Peyer's patch (tissue), 4 donors: ENCODE measurements around the gene AUNIP. TPM values are rescaled to one million over a fixed set of nuclear protein-coding genes. Genes with fewer than 3 reads are reported as not detected.

Experiments
- DNase-seq, 3 donors: peaks; one replicate each; pipeline ENCODE4 v3.0.0-alpha.2; 2017 to 2019
- H3K27ac ChIP-seq, 4 donors: fragments of 200-600 bp; sonication (generic); one replicate each; pipeline ENCODE4 v1.5.1; 2016 to 2019
- H3K27me3 ChIP-seq, 2 donors: fragments of 200-600 bp; sonication (generic); one replicate each; pipeline ENCODE4 v1.5.1; 2019
- H3K36me3 ChIP-seq, 3 donors: fragments of 200-600 bp; sonication (generic); one replicate each; pipeline ENCODE4 v1.5.1; 2016 to 2019
- H3K4me1 ChIP-seq, 4 donors: fragments of 200-600 bp; sonication (generic); one replicate each; pipeline ENCODE4 v1.5.1; 2016 to 2019
- H3K4me3 ChIP-seq, 4 donors: fragments of 200-600 bp; sonication (generic); 1 replicate in 3 of 4; 2 replicates in 1 of 4; pipeline ENCODE4 v1.5.1; 2016 to 2019; ENCODE audit warnings: mild to moderate bottlenecking in 1 of 4
- H3K9me3 ChIP-seq, 4 donors: fragments of 200-600 bp; sonication (generic); one replicate each; pipeline ENCODE4 v1.5.1; 2016 to 2019; ENCODE audit warnings: mild to moderate bottlenecking in 1 of 4
- POLR2A ChIP-seq, 2 donors: fragments of 450-650 bp; IDR thresholded peaks; one replicate each; pipeline ENCODE4 v1.5.1; 2017; ENCODE audit warnings: antibody characterized with exemption in 2 of 2, mild to moderate bottlenecking in 2 of 2, moderate library complexity in 2 of 2
- total RNA-seq, 4 donors: library from RNA; depleted of rRNA; stranded (reverse); fragments of >200 nt; gene quantifications; one replicate each; pipeline ENCODE4 v1.1.0, GENCODE V29; 2016
- TF ChIP-seq, protein P1 (sequence below), 6 experiments: fragments of 450-650 bp in 4 of 6; fragments of 200-600 bp in 2 of 6; sonication (generic) in 1 of 6; IDR thresholded peaks; one replicate each; pipeline ENCODE4 v1.5.1; 2017 to 2019; ENCODE audit warnings: antibody characterized with exemption in 6 of 6, mild to moderate bottlenecking in 3 of 6, moderate library complexity in 1 of 6

The AUNIP gene
- total RNA-seq, 4 donors from 2014 or later: 0.95 to 1.6 TPM; not detected in 2

DNA sequence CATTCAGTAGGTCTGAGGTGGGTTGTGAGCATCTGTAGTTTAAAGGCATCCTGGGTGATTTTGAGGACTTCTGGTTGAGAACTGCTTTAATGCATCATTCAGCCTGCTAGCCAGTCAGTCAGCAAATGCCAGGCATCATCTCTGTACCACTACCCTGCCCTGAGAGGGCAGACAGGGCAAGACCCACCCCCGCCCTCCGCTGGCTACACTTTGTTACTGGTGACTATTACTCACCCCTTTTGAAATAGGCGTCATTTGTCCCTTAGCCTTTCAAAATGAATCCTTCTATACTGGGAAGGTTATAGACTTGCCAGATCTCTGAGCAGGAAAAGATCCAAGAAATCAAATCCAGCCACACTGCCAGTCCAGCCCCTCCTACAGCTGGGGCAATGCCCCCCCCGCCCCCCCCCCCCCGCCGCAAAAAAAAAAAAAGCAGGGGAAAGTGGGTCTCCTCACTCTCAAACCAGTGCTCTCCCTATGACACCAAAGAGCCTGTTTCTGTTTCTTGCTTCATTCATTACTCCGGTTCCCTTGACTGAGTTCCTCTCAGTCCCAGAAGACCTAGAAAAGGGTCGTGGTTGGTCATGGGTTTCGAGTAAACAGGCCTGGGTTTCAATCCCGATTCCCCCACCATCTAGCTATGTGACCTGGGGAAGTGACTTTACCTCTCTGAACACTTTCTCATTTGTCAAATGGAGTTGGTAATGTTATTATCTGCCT is 54.9 kb downstream of the AUNIP start:
- no peak overlapping the region for H3K4me3 ChIP-seq
- no peaks in the 10 kb centered on the region for H3K9me3 ChIP-seq
- DNase-seq: no peak
- H3K27ac ChIP-seq: no peak overlapping the region
- H3K4me1 ChIP-seq: peaks cover 0 to 33% (median 16%) of the 10 kb centered on the region in 4 donors
- H3K36me3 ChIP-seq: peaks cover 0 to 17% (median 0%) of the 10 kb centered on the region in 3 donors
- TF ChIP-seq POLR2A (IDR thresholded peaks at IDR 0.05): no peak
- TF ChIP-seq, protein P1, sequence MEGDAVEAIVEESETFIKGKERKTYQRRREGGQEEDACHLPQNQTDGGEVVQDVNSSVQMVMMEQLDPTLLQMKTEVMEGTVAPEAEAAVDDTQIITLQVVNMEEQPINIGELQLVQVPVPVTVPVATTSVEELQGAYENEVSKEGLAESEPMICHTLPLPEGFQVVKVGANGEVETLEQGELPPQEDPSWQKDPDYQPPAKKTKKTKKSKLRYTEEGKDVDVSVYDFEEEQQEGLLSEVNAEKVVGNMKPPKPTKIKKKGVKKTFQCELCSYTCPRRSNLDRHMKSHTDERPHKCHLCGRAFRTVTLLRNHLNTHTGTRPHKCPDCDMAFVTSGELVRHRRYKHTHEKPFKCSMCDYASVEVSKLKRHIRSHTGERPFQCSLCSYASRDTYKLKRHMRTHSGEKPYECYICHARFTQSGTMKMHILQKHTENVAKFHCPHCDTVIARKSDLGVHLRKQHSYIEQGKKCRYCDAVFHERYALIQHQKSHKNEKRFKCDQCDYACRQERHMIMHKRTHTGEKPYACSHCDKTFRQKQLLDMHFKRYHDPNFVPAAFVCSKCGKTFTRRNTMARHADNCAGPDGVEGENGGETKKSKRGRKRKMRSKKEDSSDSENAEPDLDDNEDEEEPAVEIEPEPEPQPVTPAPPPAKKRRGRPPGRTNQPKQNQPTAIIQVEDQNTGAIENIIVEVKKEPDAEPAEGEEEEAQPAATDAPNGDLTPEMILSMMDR (IDR thresholded peaks at IDR 0.05): no peak
- H3K27me3 ChIP-seq: no peaks in the 10 kb centered on the region

DNA sequence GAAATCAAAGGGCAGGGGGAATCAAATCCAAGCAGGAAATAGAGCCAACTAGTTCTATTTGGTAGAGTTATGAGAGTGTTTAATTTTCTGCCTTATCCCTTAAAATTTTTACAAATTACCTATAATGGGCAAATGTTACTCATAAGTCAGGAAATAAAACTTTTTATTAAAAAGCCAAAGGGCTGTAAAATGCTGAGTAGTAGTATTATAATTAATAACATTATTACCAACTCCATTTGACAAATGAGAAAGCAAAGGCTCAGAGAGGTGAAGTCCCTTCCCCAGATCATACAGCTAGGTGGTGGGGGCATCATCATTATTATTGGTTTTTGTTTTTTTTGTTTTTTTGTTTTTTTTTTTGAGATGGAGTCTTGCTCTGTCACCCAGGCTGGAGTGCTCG is 55.9 kb downstream of the AUNIP start:
- Histone ChIP-seq H3K4me3 (no peak overlapping the region), H3K4me1 (peaks cover 0 to 38% (median 12%) of the 10 kb centered on the region in 4 donors), H3K27me3 (no peaks in the 10 kb centered on the region), H3K9me3 (no peaks in the 10 kb centered on the region), H3K27ac (peak overlapping the region in 1 of 4 donors; percentile 32), H3K36me3 (peaks cover 0 to 7% (median 0%) of the 10 kb centered on the region in 3 donors)
- DNase-seq: no peak
- TF ChIP-seq POLR2A (IDR thresholded peaks at IDR 0.05): no peak
- TF ChIP-seq, protein P1 (IDR thresholded peaks at IDR 0.05): no peak

DNA sequence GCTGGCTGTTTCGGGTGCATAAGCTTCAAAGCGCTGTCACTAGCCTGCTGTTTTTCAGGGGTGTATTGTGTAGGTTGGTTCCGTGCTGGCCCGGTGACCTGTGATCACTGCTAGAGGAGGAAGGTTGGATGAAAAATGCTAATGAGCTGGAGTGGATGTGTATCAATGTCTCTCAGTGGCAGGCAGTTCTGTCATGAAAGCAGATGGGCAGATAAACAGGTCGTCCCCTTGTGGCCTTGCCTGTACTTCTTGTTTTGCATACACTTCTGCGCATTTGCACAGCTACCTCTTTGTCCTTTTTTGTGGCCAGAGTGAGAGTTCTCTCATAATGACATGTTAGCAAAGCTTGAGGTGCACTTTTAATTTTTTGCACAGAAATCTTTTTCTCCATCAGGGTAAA is 56.3 kb downstream of the AUNIP start:
- peak in 1 of 3 donors; percentile 43 for DNase-seq
- Histone ChIP-seq H3K4me1 (peaks cover 0 to 38% (median 12%) of the 10 kb centered on the region in 4 donors), H3K4me3 (no peak overlapping the region), H3K27ac (peak overlapping the region in 1 of 4 donors; percentile 32), H3K36me3 (peaks cover 0 to 7% (median 0%) of the 10 kb centered on the region in 3 donors), H3K9me3 (no peaks in the 10 kb centered on the region), H3K27me3 (no peaks in the 10 kb centered on the region)
- TF ChIP-seq, protein P1 (IDR thresholded peaks at IDR 0.05): no peak
- TF ChIP-seq POLR2A (IDR thresholded peaks at IDR 0.05): no peak

DNA sequence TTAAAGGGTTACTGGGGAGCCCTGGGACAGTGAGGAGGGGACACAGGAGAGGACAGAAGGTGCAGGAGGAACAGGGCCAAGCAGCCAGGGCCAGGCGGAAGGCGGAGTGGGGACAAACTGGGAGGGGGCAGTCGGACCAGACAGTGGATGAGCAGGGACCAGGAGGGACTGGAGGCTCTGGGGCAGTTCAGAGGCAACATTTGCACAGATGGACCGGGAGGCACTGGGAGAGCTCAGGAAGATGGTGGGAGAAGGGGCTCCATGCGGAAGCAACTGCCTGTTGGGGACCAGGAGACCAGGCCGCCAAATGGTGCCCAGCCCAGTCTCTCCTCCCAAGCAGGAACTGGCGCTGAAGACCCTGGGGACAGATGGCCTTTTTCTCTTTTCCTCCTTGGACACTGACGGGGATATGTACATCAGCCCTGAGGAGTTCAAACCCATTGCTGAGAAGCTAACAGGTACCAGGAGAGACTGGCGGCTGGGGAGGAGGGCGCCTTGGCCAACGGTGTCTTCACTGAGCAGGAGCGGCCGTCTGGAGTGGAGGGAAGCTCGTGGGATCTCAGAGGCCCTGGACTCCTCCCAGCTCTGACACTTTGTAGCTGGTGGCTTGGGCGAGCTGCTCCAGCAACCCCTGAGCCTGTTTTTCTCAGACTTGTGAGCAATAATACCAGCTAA is 58.4 kb downstream of the AUNIP start:
- no peaks in the 10 kb centered on the region for H3K27me3 ChIP-seq
- no peak for TF ChIP-seq POLR2A (IDR thresholded peaks at IDR 0.05)
- TF ChIP-seq, protein P1 (IDR thresholded peaks at IDR 0.05): no peak
- no peaks in the 10 kb centered on the region for H3K9me3 ChIP-seq
- DNase-seq: peak in 1 of 3 donors; percentile 48
- H3K4me3 ChIP-seq: peak overlapping the region; percentile 55 to 74 (median 60)
- peaks cover 0 to 7% (median 0%) of the 10 kb centered on the region in 3 donors for H3K36me3 ChIP-seq
- H3K27ac ChIP-seq: peak overlapping the region; percentile 26 to 66 (median 56)
- peaks cover 0 to 27% (median 12%) of the 10 kb centered on the region in 4 donors for H3K4me1 ChIP-seq

DNA sequence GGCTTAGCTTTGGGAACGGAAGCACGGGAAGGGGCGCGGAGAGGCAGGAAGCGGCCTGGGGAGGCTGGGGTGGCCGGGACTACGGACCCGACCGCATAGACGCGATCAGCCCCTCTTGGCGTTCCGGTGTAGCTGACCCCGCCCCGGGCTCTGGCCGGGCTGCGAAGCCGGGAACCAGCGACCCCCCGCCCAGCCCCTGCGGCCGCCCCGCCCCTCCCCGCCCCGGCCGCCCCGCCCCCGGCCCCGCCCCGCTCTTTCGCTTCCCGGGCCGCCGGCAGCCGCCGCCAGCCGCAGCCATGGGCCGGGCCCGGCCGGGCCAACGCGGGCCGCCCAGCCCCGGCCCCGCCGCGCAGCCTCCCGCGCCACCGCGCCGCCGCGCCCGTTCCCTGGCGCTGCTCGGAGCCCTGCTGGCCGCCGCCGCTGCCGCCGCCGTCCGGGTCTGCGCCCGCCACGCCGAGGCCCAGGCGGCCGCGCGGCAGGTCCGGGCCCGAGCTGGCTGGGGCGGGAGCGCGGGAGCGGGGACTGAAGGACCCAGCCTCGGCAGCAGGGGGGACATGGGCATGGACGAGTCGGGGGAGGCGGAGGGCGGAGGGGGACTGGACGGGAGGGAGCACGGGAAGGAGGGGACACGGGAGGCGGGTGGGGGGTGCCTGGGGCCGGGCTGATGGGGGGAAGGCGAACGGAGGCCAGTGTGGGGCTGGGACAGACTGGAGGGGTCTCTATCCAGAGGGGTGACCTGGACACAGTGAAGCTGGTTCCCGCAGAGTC is 59.1 kb downstream of the AUNIP start, which contains the start of gene SELENON:
Gene SELENON (plus strand): TSS at position 259 of the 768 bp plus-strand sequence. CDS start 38 bp downstream, at position 297.
- Histone ChIP-seq H3K9me3 (no peaks in the 10 kb centered on the region), H3K4me3 (peak within 1 kb of the TSS; percentile 55 to 74 (median 60)), H3K36me3 (peaks cover 0 to 3% (median 0%) of the 10 kb centered on the region in 3 donors), H3K27me3 (no peaks in the 10 kb centered on the region), H3K4me1 (peaks cover 0 to 22% (median 12%) of the 10 kb centered on the region in 4 donors), H3K27ac (peak within 1 kb of the TSS; percentile 54 to 75 (median 74))
- TF ChIP-seq, protein P1 (IDR thresholded peaks at IDR 0.05): no peak
- TF ChIP-seq POLR2A (IDR thresholded peaks at IDR 0.05): no peak
- DNase-seq: peak; percentile 36 to 77 (median 75)
